ENCODE data around the gene KLK7. TPM values are rescaled to one million over a fixed set of nuclear protein-coding genes. Genes with fewer than 3 reads are reported as not detected.

KLK7 gene
- 1 to 10 TPM; 5.1 to 9.7 (median 5.6) TPM for polyA plus RNA-seq (ENCODE audit: insufficient read length in 4 of 4)

DNA sequence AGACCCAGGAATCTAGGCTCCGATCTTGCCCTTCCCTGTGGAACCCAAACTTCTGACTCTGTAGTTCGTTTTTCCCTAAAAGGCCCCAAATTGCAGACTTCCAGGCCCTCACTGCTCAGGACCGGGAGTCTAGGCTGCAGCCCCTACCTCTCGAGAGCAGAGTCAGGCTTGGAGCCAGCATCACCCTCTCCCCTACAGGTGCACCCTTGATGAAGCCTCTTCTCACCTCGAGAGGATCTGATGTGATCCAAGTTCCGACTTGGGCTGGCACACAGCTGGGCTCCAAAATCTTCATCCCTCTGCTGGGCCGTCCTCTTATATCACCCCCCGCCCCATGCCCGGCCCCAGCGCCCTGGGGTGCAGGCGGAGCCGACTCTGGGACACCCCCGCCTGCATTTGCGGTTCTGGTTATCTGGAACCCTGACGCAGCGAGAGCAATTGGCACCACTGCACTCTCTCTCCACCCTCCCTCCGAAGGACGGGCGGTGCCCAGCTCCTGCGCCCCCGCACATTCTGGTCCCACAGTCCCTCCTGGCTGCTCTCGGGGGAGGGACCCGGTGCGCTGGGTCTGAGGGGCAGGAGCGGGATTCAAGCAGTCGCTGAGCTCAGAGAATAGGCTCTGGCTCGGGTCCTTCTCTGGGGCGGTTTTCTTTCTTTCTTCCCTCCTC lies at the start of gene KLK7:
KLK7 (minus strand) TSS at position 293 of the 668 bp plus-strand sequence. CDS start 1,518 bp downstream, outside the sequence.
- no peak for DNase-seq (ENCODE audit: low read depth in 4 of 4, low spot score in 3 of 4)

DNA sequence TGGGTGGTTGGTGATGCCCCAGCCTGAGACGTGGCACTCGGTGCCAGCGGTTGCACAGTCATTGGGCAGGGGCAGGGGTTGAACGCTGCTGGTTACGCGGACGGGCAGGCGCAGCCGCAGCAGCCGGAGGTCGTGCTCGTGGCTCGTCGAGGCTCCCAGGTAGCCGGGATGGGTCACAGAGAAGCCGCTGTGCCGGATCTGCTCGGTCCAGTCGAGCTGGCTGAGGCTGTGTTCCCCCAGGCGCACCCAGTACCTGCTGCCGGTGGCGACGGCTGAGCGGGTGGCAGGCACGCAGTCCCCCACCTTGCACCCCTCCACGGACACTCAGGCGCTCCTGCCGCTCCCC lies 48.1 kb upstream of the KLK7 start:
- no peak for DNase-seq (ENCODE audit: low read depth in 4 of 4, low spot score in 3 of 4)

DNA sequence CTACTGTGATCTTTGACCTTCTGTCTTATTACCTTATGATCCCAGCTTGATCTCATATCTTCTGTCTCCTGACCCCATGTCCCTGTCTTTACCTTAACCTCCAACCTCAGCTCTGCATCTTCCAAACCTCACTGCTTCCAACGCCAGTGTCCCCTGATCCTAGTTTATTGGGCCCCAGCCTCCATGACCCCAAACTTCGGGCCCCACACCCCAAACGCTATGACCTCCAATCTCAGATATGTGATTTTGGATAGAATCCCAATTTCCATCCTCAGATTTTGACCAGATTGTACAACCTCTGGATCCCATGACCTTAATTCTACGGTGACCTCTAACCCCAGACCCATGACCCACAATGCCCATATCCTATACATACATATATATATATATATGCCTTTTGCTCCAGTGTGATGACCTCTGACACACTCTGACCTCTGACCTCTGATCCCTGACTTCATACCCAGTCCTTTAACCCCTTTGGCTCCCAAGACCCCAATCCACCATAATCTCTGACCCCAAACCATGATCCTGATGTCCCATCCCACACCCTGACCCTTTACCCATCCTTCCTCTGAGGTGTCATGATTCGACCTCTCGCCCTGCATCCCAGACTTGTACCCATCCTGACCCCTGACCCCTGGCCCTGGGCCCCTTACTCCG lies 47.6 kb upstream of the KLK7 start:
- DNase-seq (ENCODE audit: low read depth in 4 of 4, low spot score in 3 of 4): no peak

DNA sequence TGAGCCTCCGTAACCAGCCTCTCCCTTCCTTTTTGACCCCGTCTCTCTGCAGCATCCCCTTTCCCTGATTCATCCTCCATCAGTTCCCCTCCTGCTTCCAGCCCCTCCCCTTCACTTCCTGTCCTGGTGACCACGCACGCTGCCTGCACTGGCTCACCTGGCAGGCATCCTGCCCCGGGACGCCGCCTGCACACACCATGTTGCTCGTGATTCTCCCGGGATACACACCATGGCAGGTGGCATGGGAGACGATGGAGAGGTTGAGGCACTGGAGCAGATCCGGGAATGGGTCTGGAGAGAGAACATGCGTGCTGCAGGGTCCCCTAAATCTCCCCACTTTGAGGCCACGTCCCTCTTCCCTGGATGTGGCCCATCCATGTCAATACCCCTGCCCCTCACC lies 46.9 kb upstream of the KLK7 start:
- no peak for DNase-seq (ENCODE audit: low read depth in 4 of 4, low spot score in 3 of 4)

DNA sequence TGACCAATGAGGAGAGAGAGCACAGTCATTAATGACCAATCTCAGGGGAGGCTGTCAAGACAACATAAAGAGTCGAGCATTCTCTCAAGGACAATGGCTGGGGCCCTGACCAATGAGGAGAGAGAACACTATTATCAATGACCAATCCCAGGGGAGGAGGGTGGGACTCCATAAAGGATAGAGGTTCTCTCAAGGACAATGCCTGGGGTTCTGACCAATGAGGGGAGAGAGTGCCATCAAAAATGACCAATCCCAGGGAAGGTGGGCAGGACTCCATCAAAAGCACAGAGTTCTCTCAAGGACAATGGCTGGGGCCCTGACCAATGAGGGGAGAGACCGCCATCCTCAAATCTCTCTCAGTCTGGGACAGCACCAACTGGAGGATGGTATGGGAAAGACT lies 46.0 kb upstream of the KLK7 start:
- no peak for DNase-seq (ENCODE audit: low read depth in 4 of 4, low spot score in 3 of 4)

DNA sequence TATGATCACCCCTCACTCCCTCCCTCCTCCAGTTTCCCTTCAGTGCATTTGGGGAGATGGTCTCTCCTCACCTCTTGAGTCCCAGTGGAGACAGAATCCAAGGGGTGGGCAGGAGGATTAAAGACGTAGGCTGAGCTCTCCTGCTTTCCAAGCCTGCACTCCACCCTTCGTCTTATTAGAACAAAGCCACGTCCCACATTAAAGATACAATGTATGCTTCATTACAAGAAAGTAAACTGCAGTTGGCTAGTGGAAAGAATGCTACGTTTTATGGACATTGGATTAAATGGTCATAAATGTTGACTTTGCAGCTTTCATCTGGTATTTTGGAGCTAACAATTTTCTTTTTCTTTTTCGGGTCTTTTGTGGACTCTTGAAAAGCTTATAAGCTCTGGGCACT lies 44.2 kb upstream of the KLK7 start:
- no peak for DNase-seq (ENCODE audit: low read depth in 4 of 4, low spot score in 3 of 4)

DNA sequence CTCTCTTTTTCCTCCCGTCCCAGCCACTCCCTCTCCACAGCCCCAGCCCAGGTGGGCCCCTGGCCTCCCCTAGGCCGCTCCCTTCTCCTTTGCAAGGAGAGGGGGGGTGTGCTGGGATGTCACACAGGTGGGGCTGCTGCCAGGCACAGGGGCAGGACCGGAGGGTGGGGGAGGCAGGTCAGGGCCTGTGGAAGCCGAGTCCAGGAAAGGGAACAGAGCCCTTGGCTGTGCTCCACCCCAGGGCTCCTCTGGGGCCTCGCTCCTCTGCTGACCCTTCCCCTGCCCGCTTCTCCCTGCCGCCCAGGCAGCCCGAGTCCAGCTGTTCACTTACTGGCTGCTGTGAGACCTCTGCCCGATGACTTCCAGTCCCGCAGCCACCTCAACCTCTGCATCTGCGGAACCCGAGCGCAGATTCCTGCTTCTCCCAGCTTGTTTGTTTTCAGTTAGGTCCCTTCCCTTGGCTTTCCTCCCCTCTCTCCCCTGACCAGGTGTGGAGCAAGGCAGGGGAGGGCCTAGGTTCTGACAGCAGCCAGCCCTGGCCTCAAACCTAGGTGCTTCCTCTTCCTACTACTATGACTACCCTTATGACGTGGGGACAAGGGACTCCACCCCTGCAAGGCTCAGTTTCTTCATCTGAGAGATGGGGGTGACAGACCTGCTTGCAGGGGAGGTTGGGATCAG lies 43.5 kb upstream of the KLK7 start:
- DNase-seq (ENCODE audit: low read depth in 4 of 4, low spot score in 3 of 4): no peak

DNA sequence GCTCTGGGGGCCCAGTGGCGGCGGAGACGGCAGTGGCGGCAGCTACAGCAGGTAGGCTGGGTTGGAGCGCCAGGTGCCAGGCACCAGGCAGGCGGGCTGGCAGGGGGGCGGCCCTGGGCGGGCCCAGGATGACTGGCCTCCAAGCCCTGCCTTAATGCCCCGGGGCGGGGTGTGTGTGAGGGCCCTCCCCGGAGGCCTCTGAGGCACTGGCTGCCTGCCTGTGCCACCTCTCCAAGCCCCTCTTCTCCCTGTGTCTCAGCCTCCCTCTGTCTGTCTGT lies 42.8 kb upstream of the KLK7 start, which contains the start of gene KLK11:
KLK11 (minus strand) TSS at position 63 of the 278 bp plus-strand sequence. CDS start 985 bp downstream, outside the sequence.
- no peak for DNase-seq (ENCODE audit: low read depth in 4 of 4, low spot score in 3 of 4)

DNA sequence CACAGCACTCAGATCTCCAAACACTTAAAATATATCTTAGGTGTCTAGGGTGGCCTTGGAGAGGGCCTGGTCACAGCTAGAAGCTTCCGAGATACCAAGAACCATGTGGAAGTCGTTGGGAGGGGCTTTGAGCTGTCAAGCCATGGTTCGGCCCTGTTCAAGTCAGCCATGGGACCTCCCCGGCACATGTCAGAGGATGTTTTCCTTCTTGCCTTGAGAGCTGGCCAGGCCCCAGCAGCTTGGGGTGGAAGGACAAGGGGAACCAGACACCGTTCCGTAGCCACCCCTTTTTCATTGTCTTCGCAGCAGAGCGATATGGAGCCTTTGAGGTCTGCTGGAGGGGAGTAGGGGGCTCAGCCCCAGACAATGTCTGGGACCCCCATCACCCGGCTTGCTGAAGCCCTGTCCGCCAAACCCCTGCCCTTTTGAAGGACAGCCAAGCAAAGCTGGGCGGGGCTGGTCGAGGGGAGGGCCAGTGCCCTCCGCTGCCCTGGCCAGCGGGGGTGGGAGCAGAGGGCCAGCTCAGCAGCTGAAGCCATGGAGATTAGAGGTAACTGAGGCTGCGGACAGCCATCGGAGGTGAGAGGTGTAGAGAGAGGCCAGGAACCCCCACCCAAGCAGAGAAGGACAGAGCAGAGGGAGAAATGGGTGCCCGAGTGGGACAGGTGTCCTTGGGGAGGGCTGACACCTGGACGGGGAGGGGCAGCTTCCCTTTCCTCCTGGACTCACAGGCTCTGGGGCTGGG lies 42.3 kb upstream of the KLK7 start:
- DNase-seq (ENCODE audit: low read depth in 4 of 4, low spot score in 3 of 4): no peak

DNA sequence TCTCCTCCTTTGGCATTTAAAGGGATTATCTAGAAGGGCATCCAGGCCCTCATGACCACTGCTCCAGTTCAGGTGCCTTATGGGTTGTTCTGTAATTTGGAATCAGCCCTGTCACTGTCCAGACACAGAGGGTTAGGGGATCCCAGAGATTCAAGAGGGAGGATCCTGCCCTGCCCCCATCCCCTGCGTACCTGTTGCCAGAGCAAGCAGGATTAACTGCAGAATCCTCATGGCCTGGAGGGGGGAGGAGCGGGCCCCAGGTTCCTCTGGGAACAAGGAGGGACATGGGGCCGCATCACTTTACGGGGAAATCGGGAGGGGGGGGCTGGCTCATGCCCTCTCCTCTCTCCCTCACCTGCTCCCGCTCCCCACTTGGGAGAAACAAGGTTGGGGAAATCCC lies 41.7 kb upstream of the KLK7 start:
- DNase-seq (ENCODE audit: low read depth in 4 of 4, low spot score in 3 of 4): no peak

DNA sequence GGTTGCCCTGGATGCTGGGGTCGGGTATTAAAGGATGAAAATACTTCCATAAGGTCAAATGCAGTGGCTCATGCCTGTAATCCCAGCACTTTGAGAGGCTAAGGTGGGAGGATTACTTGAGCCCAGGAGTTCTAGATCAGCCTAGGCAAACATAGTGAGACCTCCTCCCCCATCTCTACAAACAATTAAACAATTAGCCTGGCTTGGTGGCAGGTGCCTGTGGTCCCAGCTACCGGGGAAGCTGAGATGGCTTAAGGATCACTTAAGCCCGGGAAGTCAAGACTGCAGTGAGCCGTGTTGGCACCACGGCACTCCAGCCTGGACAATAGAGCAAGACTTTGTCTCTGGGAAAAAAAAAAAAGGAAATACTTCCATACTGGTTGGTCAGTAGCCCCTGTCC lies 41.2 kb upstream of the KLK7 start:
- no peak for DNase-seq (ENCODE audit: low read depth in 4 of 4, low spot score in 3 of 4)

DNA sequence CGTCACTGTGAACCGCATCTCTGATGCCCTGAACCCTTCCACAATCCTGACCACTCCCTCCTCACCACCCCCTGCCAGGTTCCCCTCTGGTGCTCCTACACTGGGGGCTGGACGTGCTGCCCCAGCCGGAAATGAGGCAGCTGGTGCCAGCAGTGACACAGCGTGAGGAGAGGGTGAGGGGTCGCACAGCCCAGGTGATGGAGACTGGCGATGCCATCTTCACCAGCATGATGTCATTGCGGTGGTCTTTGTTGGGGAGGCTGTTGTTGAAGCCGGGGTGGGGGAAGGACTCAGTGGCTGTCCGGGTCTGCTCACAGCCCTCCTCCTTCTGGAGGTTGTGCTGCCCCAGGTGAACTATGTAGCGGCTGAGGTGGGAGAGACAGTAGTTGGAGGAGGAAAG lies 40.2 kb upstream of the KLK7 start:
- DNase-seq (ENCODE audit: low read depth in 4 of 4, low spot score in 3 of 4): no peak

DNA sequence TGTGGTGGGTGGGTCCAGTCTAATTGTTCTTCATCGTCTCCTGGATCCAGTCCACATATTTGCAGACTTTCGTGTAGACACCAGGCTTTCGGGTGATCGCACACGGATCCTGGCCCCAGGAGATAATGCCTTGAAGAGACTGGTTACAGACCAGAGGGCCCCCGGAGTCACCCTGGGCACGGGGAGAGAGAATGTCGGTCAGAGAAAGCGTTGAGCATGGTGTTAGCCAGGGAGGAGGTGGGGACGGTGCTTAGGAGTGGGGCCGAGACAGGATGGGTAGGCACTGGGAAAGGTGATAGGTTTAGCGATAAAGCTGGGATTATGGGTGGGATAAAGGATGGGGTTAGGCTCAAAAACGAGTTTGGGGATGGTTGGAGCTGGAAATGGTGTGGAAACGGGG lies 38.8 kb upstream of the KLK7 start:
- DNase-seq (ENCODE audit: low read depth in 4 of 4, low spot score in 3 of 4): no peak

DNA sequence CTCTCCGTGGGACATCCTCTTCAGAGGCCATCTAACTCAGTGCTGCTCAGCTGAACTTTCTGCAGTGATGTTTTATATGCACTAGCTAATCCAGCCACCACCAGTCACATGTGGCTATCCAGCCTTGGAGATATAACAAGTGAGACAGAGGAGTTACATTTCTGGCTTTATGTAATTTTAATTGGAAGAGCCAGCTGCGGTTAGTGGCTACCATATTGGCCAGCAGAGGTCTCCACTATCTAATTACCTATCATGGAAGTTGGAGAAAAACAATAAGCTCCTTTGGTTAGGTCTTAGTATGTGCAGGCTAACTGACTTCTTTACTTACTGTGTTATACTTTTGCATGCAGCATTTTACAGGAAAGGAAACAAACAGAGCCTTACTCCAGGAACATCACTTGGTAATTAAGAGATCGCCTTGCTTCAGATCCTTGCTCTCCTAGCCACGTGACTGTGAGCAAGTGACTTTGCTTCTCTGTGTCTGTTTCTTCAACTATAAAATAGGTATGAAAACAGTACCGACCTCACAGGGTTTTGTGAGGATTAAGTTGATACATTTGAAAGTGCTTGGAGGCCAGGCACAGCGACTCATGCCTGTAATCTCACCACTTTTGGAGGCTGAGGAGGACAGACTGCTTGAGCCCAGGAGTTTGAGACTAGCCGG lies 37.4 kb upstream of the KLK7 start:
- no peak for DNase-seq (ENCODE audit: low read depth in 4 of 4, low spot score in 3 of 4)

DNA sequence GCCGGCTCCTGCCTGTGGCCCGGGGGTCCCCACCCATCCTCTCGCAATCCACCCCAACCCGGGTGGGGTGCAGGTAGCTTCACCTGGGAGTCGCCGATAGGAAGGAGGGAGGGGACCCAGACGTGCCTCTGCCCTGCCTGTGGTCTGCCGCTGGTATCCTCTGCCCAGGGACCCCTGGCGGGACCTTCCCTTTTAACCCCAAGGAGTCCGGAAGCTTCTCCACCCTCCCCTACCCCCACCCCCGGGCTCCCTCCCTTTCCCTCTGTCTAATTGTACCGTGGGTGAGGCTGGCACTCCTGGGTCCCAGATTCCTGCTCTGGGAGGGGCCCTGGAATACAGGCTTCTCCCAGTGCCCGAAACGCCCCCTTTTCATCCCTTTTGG lies 35.8 kb upstream of the KLK7 start, which contains the start of gene KLK10:
KLK10 (minus strand) TSS at position 166 of the 382 bp plus-strand sequence. CDS start 579 bp downstream, outside the sequence.
- DNase-seq (ENCODE audit: low read depth in 4 of 4, low spot score in 3 of 4): no peak

DNA sequence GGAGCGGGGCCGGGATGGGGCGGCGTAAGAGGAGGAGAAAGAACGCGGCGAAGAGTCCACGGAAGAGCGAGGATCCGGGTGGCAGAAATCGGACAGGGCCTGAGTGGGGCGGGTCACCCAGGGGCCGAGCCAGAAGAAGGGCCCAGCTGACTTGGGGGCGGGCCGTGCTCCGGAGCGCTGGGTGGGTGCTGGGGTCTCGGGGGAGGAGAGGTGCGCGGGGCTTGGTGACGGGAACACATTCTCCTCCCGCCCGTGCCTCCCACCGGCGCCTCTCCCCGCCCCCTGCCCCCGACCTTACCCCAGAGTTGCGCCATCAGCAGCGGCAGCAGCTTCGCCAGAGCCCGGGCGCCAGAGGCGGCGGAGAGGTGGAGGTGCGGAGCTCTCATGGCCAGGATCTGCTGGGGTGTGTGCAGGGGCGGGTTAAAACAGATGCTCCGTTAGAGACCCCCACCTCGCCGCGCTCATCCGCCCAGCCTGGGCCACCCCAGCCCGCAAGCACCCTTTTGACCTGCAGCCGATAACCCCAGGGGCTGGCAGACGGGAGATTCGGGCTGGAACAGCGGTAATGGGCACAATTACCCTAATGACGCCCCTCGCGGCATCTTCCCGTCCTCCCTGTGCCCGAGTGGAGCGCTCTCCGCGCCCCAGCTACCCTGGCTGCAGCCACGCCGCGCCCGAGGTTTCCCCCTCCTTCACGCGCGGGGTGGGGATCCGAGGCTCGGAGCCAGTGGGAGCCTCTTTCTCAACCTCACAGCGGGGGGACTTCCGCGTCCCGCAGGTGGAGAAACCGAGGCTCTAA lies 35.2 kb upstream of the KLK7 start:
- no peak for DNase-seq (ENCODE audit: low read depth in 4 of 4, low spot score in 3 of 4)

DNA sequence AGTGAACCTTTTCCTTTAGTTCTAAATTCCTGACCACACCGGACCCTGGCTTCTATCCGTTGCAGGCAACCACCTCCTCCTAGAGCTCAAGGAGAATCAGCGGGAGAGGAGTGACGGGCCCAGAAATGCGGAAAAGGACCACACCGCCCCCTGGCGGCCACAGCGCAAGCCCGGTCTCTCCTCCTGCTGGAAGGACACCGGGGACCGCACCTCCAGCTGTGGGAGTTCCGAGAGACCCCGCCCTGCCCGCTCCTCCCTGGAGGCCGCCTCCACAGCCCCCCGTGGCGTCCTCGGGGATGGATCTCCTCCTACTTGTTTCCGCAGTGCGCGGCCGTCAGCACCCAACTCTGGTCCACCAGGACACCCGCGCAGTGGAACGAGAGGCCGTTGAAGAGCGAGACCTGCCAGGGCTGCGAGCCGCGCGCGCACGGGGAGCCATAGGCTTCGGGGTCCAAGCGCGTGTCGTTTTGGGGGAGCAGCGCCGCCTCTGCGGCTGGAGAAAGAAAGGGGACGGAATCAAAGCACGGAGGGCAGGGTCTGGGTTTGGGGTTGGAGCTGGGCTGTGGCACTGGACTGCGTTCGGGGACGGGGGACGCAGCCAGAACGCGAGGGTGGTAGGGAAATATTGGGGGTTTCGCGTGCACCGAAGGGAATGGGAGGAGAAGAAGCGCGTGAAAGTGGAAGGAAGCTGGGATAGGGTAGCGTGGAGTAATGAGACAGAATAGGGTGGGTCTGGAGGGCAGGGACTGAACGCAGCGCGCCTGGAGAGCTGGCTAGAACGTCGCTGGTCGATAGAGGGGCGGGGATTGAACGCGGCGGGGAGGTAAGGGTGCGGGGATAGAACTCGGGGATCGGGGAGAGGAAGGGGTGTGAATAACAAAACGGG lies 33.3 kb upstream of the KLK7 start:
- no peak for DNase-seq (ENCODE audit: low read depth in 4 of 4, low spot score in 3 of 4)

DNA sequence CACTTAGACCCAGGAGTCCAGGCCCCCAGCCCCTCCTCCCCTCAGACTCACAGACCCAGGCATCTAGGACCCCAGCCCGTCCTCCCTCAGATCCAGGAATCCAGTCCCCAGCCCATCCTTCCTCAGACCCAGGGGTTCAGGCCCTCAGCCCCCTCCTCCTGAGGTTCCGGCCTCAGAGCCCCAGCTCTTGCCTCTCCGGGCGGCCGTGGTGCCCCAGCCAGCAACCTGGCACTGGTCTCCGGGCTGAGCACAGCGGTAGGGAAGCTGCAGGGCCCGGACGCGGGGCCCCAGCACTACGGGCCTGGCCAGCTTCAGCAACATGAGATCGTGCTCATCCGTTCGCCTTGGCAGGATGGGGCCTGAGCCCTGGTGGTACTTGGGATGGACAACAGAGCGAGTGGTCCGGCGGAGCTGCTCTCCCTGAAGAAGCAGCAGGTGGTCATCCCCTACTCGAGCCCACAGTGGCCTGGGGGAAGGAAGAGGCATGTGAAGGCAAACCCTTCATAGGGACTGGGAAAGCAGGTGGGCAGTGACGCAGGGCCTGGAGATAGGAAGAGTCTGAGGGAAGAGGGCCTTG lies 32.1 kb upstream of the KLK7 start:
- DNase-seq (ENCODE audit: low read depth in 4 of 4, low spot score in 3 of 4): no peak

DNA sequence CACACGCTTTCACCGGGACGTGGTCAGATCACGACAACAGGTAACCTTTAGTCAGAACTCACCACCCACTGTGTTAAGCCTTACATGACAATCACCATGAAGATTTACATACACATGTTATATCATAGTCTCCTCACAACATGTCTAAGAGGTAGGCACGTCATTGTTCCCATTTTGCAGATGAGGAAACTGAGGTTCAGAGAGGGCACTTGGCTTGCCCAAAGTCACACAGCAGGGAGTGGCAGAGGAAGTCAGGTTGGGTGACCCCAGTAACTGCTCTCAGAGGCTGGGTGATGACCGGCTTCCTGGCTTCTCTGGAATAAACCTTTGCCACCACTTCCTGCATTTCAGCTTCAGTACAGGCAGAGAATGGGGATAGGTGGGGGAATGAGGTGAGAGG lies 30.5 kb upstream of the KLK7 start:
- DNase-seq (ENCODE audit: low read depth in 4 of 4, low spot score in 3 of 4): no peak

All from right renal pelvis (tissue), 4 donors.